ENCODE measurements around the gene ZMPSTE24.

DNA sequence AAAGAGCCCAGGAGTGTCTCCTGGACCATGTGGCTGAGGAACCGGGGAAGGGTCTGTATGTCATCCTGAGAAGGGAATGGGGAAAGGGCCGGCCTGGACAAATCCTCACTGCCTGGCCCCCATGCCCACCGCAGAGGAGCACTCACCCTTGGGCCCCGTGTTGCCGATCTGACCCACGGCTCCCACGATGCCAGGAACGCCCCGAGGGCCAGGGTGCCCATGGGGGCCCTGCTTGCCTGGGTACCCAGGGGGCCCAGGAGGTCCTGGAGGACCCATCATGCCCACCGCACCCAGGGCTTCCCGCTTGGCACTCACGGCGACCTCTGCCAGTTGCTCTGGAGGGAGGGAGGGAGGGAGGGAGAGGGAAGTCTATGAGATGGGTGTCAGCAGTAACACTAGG is 44.4 kb downstream of the ZMPSTE24 start:
- TF ChIP-seq, protein P1, sequence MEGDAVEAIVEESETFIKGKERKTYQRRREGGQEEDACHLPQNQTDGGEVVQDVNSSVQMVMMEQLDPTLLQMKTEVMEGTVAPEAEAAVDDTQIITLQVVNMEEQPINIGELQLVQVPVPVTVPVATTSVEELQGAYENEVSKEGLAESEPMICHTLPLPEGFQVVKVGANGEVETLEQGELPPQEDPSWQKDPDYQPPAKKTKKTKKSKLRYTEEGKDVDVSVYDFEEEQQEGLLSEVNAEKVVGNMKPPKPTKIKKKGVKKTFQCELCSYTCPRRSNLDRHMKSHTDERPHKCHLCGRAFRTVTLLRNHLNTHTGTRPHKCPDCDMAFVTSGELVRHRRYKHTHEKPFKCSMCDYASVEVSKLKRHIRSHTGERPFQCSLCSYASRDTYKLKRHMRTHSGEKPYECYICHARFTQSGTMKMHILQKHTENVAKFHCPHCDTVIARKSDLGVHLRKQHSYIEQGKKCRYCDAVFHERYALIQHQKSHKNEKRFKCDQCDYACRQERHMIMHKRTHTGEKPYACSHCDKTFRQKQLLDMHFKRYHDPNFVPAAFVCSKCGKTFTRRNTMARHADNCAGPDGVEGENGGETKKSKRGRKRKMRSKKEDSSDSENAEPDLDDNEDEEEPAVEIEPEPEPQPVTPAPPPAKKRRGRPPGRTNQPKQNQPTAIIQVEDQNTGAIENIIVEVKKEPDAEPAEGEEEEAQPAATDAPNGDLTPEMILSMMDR (IDR thresholded peaks at IDR 0.05) = no peak
- no peak for TF ChIP-seq RAD21 (conservative IDR thresholded peaks at IDR 0.05 in 1 of 2, IDR thresholded peaks at IDR 0.05 in 1 of 2)

All from A549 (cell line).